Uterus (tissue), 2 donors: ENCODE results near the gene IL9R.

Experiments used
- CTCF ChIP-seq, 4 experiments: fragments of 200-600 bp in 2 of 4; fragments of 450-650 bp in 2 of 4; sonication (generic) in 2 of 4; IDR thresholded peaks; one replicate each; pipeline ENCODE4 v1.5.1; 2016 to 2019; ENCODE audit warnings: antibody characterized with exemption in 4 of 4, mild to moderate bottlenecking in 2 of 4, moderate library complexity in 1 of 4
- POLR2A ChIP-seq, 2 donors: fragments of 450-650 bp; IDR thresholded peaks; one replicate each; pipeline ENCODE4 v1.6.1; 2016; ENCODE audit warnings: antibody characterized with exemption in 2 of 2, mild to moderate bottlenecking in 1 of 2, moderate library complexity in 1 of 2

- TF ChIP-seq CTCF (IDR thresholded peaks at IDR 0.05) (no peak), POLR2A (IDR thresholded peaks at IDR 0.05) (no peak)
Observed at GRCh38 chrX:155985208-155985607, 12.3 kb upstream of the IL9R start.
